HG03342 (cell line): ENCODE data around the gene SIGLEC11.
"Not testable (repeated sequence)": the region's sequence is repeated elsewhere in the genome, so short reads cannot be mapped to it uniquely, and the experiment has no call there.

Source experiments
- ATAC-seq: cut with Tn5 transposase; IDR thresholded peaks from one replicate; pipeline ENCODE4 v1.9.1; 2021; ENCODE audit warnings: mild to moderate bottlenecking, moderate library complexity; ENCODE audit not compliant: unreplicated experiment

The SIGLEC11 gene

GRCh38 chr19:49951806-49952478, 9.0 kb downstream of the SIGLEC11 start:
- ATAC-seq = no peak

GRCh38 chr19:49950956-49951526, 9.9 kb downstream of the SIGLEC11 start:
- no peak for ATAC-seq

GRCh38 chr19:49950590-49950948, 10.4 kb downstream of the SIGLEC11 start:
- no peak for ATAC-seq

GRCh38 chr19:49949742-49950589, 11.0 kb downstream of the SIGLEC11 start:
- no peak for ATAC-seq

GRCh38 chr19:49946415-49946814, 14.6 kb downstream of the SIGLEC11 start:
- ATAC-seq = no peak

- ATAC-seq = not testable (repeated sequence)
These were observed 16.4 kb downstream of the SIGLEC11 start for GRCh38 chr19:49944567-49944966.

GRCh38 chr19:49940482-49940791, 20.5 kb downstream of the SIGLEC11 start:
- no peak for ATAC-seq

- no peak for ATAC-seq
These were observed 21.1 kb downstream of the SIGLEC11 start for GRCh38 chr19:49939721-49940481.

GRCh38 chr19:49938662-49939061, 22.3 kb downstream of the SIGLEC11 start:
- ATAC-seq = no peak

- peak; percentile 47 for ATAC-seq
These were observed 23.1 kb downstream of the SIGLEC11 start for GRCh38 chr19:49937750-49938381.

GRCh38 chr19:49936549-49936948, 24.4 kb downstream of the SIGLEC11 start:
- ATAC-seq = no peak

- ATAC-seq = no peak
These were observed 27.3 kb downstream of the SIGLEC11 start for GRCh38 chr19:49933643-49934042.

- no peak for ATAC-seq
These were observed 28.2 kb downstream of the SIGLEC11 start for GRCh38 chr19:49932731-49933131.

GRCh38 chr19:49932041-49932451, 28.9 kb downstream of the SIGLEC11 start:
- ATAC-seq = no peak

GRCh38 chr19:49931293-49932040, 29.5 kb downstream of the SIGLEC11 start:
- ATAC-seq = no peak

GRCh38 chr19:49930483-49931011, 30.4 kb downstream of the SIGLEC11 start:
- ATAC-seq = no peak

GRCh38 chr19:49929611-49930482, 31.1 kb downstream of the SIGLEC11 start:
- ATAC-seq = peak; percentile 65

- ATAC-seq = peak; percentile 52
These were observed 31.8 kb downstream of the SIGLEC11 start, which contains the start of the genes ATF5 and NUP62 for GRCh38 chr19:49929121-49929610. Gene ATF5, plus strand, starts transcription at chr19:49929205. Its CDS starts 1,646 bp downstream, at chr19:49930851. Gene NUP62, minus strand, starts transcription at chr19:49929504. Its CDS starts 19,697 bp downstream, at chr19:49909807.
